NCI-H524 (cell line): ENCODE measurements around the gene PAPOLG.
"Not testable (repeated sequence)": the region's sequence is repeated elsewhere in the genome, so short reads cannot be mapped to it uniquely, and the experiment has no call there.

Experiments
- DNase-seq, 2 experiments: peaks; one replicate each; lab custom pipeline; 2025; lab: John Stamatoyannopoulos, UW

PAPOLG gene

GRCh38 chr2:60823694-60824305 is 67.7 kb downstream of the PAPOLG start:
- no peak for DNase-seq

GRCh38 chr2:60825666-60826065 is 69.6 kb downstream of the PAPOLG start:
- no peak for DNase-seq

DNA sequence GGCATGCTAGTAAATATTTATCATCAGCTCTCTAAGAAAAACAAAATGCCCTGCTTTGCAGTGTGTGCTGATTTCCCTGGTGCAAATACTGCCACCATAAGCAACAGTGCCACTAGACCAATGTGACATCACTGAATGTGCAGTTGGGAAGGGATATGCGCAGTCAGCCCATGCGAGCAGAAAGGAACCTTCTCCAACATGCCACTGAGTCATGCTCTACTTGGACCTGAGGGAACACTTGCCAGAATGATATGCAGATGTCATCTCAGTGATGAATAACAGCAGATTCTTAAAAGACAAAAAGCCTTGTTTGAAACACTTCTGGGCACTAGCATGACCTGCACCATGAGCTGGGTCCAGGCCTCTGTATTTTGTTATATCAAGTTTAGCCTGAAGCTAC is 70.0 kb downstream of the PAPOLG start:
- DNase-seq = no peak

- DNase-seq = not testable (repeated sequence)
These were observed 70.8 kb downstream of the PAPOLG start for GRCh38 chr2:60826860-60827259.

GRCh38 chr2:60827369-60827768 is 71.3 kb downstream of the PAPOLG start:
- no peak for DNase-seq

DNA sequence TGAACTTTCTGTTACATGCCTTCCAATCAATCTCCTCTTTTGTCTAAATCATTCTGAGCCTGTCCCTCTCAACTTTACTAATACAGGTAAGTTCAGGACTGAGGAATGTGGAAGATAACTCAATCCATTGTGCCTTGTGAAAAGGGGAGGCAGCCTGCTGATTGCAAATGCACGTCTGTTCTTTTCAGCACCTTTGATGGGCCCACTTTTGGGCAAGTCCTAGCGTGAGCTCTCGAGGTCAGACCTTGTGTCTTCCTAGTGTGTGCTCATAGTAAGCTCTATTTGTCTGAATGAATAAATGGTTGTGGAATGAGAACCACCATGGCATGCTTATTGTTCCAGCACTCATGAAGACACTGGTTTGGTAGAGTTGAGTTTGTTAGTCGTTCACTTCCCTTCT is 74.9 kb downstream of the PAPOLG start:
- no peak for DNase-seq

DNA sequence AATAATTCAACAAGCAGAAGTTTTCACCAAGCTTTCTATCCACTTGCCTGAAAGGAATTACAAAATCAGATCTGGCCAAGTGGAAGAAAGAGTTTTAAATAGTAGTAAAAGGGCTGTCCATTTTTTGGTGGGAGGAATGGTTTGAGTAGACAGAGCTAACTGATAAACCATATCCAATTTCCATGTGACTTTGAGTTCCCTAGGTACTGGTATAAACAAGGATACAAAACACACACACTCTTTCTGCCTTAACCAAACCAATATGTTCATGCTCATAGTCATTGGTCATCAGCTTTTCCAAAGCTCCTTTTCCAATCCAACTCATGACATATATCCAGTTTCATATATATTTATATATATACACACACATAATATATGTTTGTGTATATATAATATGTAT is 75.9 kb downstream of the PAPOLG start:
- no peak for DNase-seq

GRCh38 chr2:60832621-60833020 is 76.6 kb downstream of the PAPOLG start:
- no peak for DNase-seq

GRCh38 chr2:60834270-60834717 is 78.2 kb downstream of the PAPOLG start:
- DNase-seq = no peak

DNA sequence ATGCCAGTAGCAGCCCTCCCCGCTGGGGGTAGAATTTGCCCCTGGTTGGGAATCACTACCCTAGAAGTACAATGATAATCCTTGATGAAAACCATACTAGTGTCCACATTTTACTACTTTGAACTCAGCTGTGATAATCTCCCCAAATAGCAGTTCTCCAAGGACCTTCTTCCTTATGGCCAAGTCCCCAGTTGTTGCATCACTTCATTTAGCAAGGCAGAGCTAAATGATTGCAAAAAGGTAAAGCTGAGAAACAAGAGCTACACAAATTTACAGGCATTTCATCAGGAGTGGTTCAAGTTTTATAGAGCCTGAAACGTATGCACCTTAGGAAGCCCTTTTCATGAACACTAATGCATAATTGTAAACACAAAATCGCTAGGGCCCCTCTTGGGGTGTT is 80.4 kb downstream of the PAPOLG start:
- DNase-seq = no peak

- DNase-seq = no peak
These were observed 81.1 kb downstream of the PAPOLG start for GRCh38 chr2:60837123-60837522.

DNA sequence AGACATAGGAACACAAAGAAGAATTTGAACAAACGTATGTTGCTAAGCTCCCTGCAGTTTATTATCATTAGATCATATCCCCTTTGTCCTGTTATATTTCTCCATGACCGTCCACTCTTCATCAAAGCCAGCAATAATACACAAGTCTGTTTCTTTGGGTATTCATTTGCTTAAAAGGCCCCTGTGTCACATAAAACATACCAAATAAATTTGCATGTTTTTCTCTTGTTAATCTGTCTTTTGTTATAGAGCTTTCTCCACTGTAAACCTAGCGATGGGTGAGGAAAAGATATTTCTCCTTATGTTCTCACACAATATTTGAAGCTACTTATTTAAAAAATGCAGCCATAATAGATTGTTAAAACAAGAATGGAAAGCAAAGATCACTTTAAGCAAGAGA is 82.4 kb downstream of the PAPOLG start:
- DNase-seq = no peak

GRCh38 chr2:60839126-60839813 is 83.2 kb downstream of the PAPOLG start:
- no peak for DNase-seq

DNA sequence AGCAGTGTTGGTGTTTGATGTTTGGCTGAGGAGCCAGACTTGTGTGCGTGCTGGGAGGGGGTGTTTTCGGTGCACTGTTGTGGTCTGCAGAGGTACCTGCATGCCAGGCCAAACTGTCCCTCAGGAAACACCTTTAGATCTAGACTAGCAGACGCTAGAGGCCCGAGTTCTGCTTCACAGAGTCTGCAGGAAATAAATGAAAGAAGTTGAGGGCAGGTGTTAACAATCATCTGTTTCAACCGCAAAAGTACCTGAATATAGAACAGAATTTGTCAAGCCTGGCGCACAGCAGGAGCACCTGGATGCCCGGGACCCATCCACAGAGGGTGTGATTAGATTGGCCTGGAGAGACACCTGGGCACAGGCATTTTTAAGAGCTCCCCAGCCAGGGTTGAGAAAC is 84.8 kb downstream of the PAPOLG start:
- DNase-seq = no peak

- DNase-seq = no peak
These were observed 86.9 kb downstream of the PAPOLG start for GRCh38 chr2:60843006-60843405.

- no peak for DNase-seq
These were observed 88.0 kb downstream of the PAPOLG start for GRCh38 chr2:60844105-60844504.

GRCh38 chr2:60847854-60848253 is 91.8 kb downstream of the PAPOLG start:
- no peak for DNase-seq
